Epithelial cell of esophagus (primary cell): ENCODE measurements around the gene TMPRSS12.

ENCODE experiments used
- DNase-seq: peaks from one replicate; pipeline ENCODE4 v3.0.0; 2010; ENCODE audit warnings: low read depth
- H3K4me3 ChIP-seq: 2 replicates; pipeline ENCODE4 v1.5.1; 2011; ENCODE audit warnings: mild to moderate bottlenecking, low read length, control low read depth
- CTCF ChIP-seq: IDR thresholded peaks from 2 replicates; pipeline ENCODE4 v1.5.1; 2011; ENCODE audit warnings: low read depth, mild to moderate bottlenecking, low read length, control low read depth, inconsistent platforms; ENCODE audit not compliant: insufficient read depth; ENCODE audit errors: missing control alignments

The TMPRSS12 gene

DNA sequence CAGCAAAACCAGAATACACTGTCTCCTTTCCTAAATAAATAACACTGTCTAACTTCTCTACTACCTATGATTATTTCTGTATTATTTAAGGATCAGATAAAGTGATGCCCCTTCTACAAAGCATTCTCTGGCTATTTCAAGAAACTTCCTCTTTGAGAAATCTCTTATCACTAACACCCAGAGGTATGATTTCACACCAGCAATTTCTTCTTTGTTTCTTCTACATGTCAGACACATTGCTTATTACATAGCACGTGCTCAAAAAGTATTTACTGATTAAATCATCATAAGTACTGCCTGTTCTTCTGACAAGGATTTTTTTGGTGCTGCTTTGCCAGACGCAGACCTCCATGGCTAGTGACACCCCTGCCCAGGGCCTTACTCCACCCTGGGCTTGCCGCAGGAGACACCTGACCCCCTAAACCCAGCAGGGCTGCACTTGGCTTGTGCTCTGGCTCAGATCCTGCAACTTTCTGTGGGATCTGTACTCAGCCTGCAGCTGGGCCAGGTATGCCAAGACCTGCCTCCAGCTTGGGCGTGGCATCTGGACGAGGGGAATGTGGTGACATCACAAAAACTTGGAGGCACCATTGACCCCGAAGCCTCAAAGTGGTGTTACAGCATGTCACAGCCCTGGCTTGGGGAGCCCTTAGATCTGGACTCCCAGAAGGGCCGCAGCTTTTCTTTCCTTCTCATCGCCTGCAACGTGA, 94.2 kb downstream of the TMPRSS12 start:
- TF ChIP-seq CTCF, result no peak
- no peak for DNase-seq
- no peak overlapping the region for H3K4me3 ChIP-seq
